HG02763 (cell line): Measurements from ENCODE around the gene COQ9.

Source experiments
- ATAC-seq: cut with Tn5 transposase; IDR thresholded peaks from one replicate; pipeline ENCODE4 v1.9.1; 2021; ENCODE audit warnings: mild to moderate bottlenecking, moderate library complexity; ENCODE audit not compliant: unreplicated experiment

The COQ9 gene

GRCh38 chr16:57471852-57472664 lies 24.8 kb downstream of the COQ9 start:
- no peak for ATAC-seq

- no peak for ATAC-seq
These were observed 25.4 kb downstream of the COQ9 start for GRCh38 chr16:57472665-57473060.

- ATAC-seq, result no peak
These were observed 26.0 kb downstream of the COQ9 start for GRCh38 chr16:57473176-57473840.

GRCh38 chr16:57473906-57474305 lies 26.6 kb downstream of the COQ9 start:
- no peak for ATAC-seq

- ATAC-seq, result no peak
These were observed 27.7 kb downstream of the COQ9 start for GRCh38 chr16:57474671-57475661.

- ATAC-seq, result peak; percentile 81
These were observed 28.5 kb downstream of the COQ9 start for GRCh38 chr16:57475711-57476339.

GRCh38 chr16:57476546-57477410 lies 29.5 kb downstream of the COQ9 start:
- ATAC-seq, result no peak

- ATAC-seq, result no peak
These were observed 30.4 kb downstream of the COQ9 start for GRCh38 chr16:57477531-57478202.

GRCh38 chr16:57478396-57479204 lies 31.3 kb downstream of the COQ9 start:
- ATAC-seq, result no peak

GRCh38 chr16:57479205-57479975 lies 32.1 kb downstream of the COQ9 start:
- no peak for ATAC-seq

- no peak for ATAC-seq
These were observed 32.9 kb downstream of the COQ9 start for GRCh38 chr16:57479976-57480753.

- ATAC-seq, result no peak
These were observed 33.5 kb downstream of the COQ9 start for GRCh38 chr16:57480754-57481230.

GRCh38 chr16:57481421-57481820 lies 34.1 kb downstream of the COQ9 start:
- no peak for ATAC-seq

- ATAC-seq, result no peak
These were observed 35.7 kb downstream of the COQ9 start for GRCh38 chr16:57482845-57483545.

- ATAC-seq, result no peak
These were observed 36.6 kb downstream of the COQ9 start for GRCh38 chr16:57483725-57484514.
